ENCODE measurements around the gene BCL3.

GRCh38 chr19:44723952-44724319, 24.6 kb upstream of the BCL3 start:
- TF ChIP-seq CTCF (IDR thresholded peaks at IDR 0.05) (peak; percentile 97 to 99 (median 98)), POLR2AphosphoS5 (IDR thresholded peaks at IDR 0.05) (no peak), POLR2A (IDR thresholded peaks at IDR 0.05) (no peak), EP300 (IDR thresholded peaks at IDR 0.05) (no peak)
